ENCODE measurements around the gene TMUB1.
A peak's percentile ranks its signal among the peaks of the same experiment; 100 is the strongest.

TMUB1 gene

DNA sequence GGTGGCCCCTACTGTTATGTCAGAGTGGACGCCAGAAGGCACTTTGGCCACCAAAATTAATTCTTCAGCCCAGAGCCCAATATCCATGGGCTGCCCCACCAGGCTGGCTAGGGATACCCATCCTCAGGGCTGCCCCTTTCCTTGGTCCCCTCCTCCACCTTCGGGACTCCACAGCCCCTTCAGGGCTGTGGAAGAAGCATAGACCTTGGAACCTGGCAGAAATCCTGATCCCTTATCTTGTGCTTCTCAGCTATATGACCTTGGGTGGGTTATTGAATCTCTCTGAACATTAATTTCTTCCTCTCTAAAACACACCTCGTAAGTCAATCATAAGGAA lies 499 bp upstream of the TMUB1 start:
- H3K36me3 ChIP-seq, result peaks cover 12% of the 10 kb centered on the region
- DNase-seq, result no peak
- peaks cover 29% of the 10 kb centered on the region for H3K4me1 ChIP-seq
- no peaks in the 10 kb centered on the region for H3K9me3 ChIP-seq
- peak overlapping the region; percentile 92 for H3K4me3 ChIP-seq (ENCODE audit: low read depth, low read length)
- TF ChIP-seq, protein P1, sequence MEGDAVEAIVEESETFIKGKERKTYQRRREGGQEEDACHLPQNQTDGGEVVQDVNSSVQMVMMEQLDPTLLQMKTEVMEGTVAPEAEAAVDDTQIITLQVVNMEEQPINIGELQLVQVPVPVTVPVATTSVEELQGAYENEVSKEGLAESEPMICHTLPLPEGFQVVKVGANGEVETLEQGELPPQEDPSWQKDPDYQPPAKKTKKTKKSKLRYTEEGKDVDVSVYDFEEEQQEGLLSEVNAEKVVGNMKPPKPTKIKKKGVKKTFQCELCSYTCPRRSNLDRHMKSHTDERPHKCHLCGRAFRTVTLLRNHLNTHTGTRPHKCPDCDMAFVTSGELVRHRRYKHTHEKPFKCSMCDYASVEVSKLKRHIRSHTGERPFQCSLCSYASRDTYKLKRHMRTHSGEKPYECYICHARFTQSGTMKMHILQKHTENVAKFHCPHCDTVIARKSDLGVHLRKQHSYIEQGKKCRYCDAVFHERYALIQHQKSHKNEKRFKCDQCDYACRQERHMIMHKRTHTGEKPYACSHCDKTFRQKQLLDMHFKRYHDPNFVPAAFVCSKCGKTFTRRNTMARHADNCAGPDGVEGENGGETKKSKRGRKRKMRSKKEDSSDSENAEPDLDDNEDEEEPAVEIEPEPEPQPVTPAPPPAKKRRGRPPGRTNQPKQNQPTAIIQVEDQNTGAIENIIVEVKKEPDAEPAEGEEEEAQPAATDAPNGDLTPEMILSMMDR (IDR thresholded peaks at IDR 0.05; ENCODE audit: low read depth, low read length), result no peak
- no peaks in the 10 kb centered on the region for H3K27me3 ChIP-seq

DNA sequence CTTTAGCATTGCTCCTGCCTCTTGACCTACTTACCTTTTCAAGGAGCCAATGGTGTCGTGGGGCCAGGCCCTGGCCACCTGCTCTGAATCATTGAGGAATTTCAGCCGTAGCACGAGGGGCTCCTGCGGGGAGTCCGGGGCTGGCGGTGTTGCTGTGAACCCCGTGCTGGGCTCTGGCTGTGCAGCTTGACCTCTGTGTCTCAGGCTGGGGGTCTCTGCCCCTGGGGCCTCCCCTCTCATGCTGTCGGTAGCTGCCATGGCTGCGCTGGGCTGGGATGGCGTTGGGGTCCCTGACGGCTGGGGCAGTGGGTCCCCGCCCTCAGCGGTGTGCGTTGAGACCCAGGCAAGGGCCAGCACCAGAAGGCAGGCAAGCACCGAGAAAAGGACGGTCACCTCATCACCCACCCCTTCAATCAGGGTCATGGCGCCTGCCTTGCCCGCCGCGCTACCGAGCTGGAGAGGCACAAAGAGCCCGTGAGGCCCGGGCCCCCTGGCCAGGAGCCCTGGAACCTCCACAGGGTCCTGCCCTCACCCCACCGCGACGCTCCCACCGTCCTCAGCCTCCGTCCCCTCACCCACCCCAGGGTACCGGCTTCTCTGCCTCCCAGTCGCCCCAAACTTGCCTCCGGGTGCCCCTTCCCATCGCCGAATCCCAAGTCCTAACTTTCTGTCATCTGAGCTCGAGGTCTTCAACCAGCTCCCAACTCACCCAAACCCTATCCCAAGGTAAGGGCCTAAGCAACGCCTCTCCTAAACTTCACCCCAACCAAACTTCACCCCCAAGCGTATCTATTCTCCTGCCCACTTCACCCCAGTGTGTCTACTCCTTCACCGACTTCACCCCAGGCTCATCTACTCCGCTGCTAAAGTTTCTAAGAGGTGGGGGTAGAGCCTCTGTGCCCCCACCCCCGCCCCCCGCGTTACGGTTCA lies 887 bp downstream of the TMUB1 start:
- Histone ChIP-seq H3K9me3 (no peaks in the 10 kb centered on the region), H3K4me1 (peaks cover 43% of the 10 kb centered on the region), H3K36me3 (no peaks in the 10 kb centered on the region), H3K4me3 (ENCODE audit: low read depth, low read length) (peak overlapping the region; percentile 92), H3K27me3 (no peaks in the 10 kb centered on the region)
- DNase-seq, result no peak
- TF ChIP-seq, protein P1 (IDR thresholded peaks at IDR 0.05; ENCODE audit: low read depth, low read length), result no peak

DNA sequence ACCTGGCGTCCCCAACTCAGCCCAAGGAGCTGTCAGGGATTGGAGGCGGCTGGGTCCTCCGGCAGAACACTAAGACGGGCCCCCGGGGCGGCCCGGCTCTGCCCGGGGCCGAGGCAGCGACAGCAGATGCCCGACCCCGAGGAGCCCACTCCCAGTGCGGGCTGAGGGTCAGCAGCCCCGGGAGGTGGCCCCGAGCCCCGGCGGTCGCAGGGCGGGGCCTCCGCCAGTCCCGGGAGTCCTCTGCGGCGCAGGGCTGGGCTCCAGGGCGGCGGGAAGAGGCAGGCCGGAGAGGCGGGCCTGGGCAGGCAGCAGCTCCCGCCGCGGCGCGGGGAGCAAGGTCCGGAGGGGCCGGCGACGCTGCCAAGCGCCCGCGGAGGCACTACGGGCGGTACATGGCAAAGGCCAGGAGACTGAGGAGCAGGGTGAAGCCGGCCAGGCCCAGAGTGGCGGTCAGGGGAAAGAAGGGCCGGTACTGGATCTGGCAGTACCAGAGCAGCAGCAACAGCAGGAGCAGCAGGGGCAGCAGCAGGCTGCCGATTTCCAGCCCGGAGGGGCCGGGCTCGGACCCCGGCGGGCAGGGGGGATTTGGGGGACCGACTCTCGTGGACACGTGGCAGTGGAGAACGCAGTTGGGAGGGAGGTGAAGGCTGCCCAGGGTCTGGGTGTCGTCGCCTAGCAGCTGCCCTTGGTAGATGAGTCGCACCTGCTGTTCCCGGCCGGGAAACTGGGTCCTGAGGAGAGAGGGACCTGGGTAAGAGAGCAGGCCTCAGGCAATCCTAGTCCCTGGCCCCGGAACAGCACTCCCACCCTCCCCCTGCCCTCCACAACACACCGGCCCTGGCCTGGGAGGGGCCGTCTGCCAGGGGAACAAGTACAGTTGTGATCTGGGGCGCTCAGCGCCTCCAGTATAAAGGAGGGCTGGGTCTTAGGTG lies 1.9 kb downstream of the TMUB1 start:
- TF ChIP-seq, protein P1 (IDR thresholded peaks at IDR 0.05; ENCODE audit: low read depth, low read length), result no peak
- peaks cover 6% of the 10 kb centered on the region for H3K36me3 ChIP-seq
- no peaks in the 10 kb centered on the region for H3K27me3 ChIP-seq
- peak; percentile 65 for DNase-seq
- no peaks in the 10 kb centered on the region for H3K9me3 ChIP-seq
- peak overlapping the region; percentile 92 for H3K4me3 ChIP-seq (ENCODE audit: low read depth, low read length)
- H3K4me1 ChIP-seq, result peaks cover 50% of the 10 kb centered on the region

DNA sequence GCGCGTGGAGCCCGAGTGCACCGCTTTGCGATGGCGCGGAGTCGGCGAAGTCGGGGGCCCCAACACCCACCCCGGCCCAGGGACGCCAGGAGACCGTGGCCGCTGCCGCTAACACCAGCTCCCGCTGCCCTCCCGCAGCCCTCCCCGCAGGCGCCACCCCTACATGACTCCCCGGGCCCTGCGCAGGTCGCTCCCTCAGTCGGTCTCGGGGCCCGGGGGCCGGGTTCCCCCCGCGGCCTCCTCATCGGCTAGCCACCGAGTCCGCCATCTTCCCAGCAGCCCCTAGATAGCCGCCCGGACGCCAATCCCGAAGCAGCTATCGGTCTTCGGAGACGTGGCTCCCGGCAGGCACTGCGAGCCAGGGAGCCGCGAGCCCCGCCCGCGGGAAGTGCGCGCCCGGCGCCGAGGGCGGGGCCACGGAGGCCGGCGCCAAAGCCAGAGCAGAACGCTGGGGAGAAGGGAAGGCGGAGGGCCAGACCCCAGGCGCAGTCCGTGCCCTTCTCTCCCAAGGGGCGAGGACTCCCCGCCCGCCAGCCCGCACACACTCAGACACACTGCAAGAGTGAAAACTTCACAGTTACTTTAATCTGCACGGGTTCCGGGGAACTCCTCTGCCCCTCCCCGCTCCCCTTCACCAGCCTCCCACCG lies 2.6 kb downstream of the TMUB1 start, which contains the start of gene FASTK:
FASTK (minus strand) TSS at position 288 of the 648 bp plus-strand sequence; CDS start at position 245, 43 bp downstream.
- Histone ChIP-seq H3K27me3 (no peaks in the 10 kb centered on the region), H3K36me3 (peaks cover 14% of the 10 kb centered on the region), H3K4me1 (peaks cover 48% of the 10 kb centered on the region), H3K9me3 (no peaks in the 10 kb centered on the region), H3K4me3 (ENCODE audit: low read depth, low read length) (peak within 1 kb of the TSS; percentile 92)
- TF ChIP-seq, protein P1 (IDR thresholded peaks at IDR 0.05; ENCODE audit: low read depth, low read length), result no peak
- DNase-seq, result peak; percentile 95

DNA sequence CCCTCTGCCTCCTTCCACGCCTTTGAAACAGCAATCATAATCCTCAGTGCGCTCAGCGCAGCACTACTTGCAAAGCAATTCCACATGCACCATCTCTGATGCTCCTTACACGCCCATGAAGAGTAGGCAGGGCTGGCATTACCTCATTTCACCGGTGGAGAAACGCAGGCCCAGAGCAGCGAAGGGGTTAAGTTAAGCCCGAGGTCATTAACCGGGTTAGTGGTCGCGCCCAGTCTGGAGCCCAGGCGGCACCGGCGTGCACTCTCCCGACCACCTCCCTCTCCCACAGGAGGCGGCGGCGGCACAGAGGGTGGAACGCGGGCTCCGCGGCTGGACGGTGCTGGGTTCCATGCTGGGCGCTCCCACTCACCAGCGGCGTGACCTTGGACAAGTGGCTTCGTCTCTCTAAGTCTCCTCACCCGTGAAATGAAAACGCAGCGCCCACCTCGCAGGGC lies 3.2 kb downstream of the TMUB1 start:
- H3K4me1 ChIP-seq, result peaks cover 42% of the 10 kb centered on the region
- TF ChIP-seq, protein P1 (IDR thresholded peaks at IDR 0.05; ENCODE audit: low read depth, low read length), result no peak
- peak; percentile 37 for DNase-seq

More for the DNA sequence above, 3.2 kb downstream of the TMUB1 start:
- Histone ChIP-seq H3K36me3 (peaks cover 19% of the 10 kb centered on the region), H3K27me3 (no peaks in the 10 kb centered on the region), H3K9me3 (no peaks in the 10 kb centered on the region), H3K4me3 (ENCODE audit: low read depth, low read length) (peak overlapping the region; percentile 92)
